Stimulated activated CD4-positive, alpha-beta T cell treated with anti-CD3 and anti-CD28 coated beads, Interleukin-2, amount 100 ng/mL, for 48 hours (primary cell): ENCODE data around the gene GATM.

ENCODE experiments used
- DNase-seq, 2 donors: peaks; one replicate each; pipeline ENCODE4 v3.0.0-alpha.2; 2020

Gene GATM, protein sequence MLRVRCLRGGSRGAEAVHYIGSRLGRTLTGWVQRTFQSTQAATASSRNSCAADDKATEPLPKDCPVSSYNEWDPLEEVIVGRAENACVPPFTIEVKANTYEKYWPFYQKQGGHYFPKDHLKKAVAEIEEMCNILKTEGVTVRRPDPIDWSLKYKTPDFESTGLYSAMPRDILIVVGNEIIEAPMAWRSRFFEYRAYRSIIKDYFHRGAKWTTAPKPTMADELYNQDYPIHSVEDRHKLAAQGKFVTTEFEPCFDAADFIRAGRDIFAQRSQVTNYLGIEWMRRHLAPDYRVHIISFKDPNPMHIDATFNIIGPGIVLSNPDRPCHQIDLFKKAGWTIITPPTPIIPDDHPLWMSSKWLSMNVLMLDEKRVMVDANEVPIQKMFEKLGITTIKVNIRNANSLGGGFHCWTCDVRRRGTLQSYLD

DNA sequence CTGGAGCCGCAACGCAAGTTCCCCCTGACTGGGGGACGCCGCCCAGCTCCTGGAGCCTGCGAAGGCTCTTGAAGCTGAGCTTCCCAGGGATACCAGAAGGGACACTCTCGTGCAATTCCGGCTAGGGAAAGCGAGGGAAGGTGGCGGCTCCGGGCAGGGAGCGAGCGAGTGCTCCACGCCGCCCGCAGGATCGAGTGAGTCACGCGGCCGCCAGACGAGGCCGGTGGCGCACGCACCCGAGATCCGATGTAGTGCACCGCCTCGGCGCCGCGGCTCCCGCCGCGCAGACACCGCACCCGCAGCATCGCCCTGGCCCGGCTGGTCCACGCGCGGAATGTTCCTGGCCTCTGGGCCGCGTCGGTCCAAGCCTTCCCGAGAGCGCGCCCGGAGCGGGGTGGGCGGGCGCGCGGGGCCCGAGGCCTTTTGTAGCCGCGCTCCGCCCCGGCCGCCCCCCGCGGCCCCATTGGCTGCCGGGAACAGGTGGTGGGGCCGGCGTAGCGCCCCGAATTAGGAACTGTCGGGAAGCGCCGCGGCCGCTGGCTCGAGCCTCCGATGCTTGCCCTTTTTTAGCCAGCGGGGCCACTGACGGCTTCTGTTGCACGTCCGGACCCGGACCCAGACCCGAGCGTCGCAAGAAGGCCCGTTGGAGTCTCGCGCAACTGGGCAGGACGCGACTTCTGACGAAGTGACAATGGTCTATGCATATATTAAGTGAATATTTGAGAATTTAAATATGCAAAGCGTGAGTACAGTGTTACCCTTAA is at the start of gene GATM:
GATM (minus strand) TSS at position 396 of the 764 bp plus-strand sequence; CDS start at position 305, 91 bp downstream.
- peak; percentile 27 to 43 for DNase-seq

DNA sequence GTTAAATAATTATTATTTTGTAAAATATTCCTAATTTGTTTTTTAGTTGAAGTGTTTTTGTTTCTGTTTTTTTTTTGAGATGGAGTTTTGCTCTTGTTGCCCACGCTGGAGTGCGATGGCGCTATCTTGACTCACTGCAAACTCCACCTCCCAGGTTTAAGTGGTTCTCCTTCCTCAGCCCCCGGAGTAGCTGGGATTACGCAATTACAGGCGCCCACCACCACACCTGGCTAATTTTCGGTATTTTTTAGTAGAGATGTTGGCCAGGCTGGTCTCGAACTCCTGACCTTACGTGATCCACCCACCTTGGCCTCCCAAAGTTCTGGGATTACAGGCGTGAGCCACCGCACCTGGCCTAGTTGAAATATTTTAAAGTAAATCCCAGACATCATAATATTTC is 48.7 kb upstream of the GATM start:
- DNase-seq: no peak

DNA sequence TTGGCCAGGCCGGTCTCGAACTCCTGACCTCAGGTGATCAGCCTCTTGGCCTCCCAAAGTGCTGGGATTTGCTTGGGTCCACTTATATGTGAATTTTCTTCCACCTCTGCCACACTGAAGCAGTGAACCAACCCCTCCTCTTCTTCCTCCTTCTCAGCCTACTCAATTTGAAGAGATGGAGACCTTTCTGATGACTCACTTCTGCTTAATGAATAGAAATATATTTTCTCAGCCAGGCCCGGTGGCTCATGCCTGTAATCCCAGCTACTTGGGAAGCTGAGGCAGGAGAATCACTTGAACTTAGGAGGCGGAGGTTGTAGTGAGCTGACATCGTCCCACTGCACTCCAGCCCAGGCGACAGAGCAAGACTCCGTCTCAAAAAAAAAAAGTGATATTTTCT is 46.8 kb upstream of the GATM start:
- DNase-seq: no peak

DNA sequence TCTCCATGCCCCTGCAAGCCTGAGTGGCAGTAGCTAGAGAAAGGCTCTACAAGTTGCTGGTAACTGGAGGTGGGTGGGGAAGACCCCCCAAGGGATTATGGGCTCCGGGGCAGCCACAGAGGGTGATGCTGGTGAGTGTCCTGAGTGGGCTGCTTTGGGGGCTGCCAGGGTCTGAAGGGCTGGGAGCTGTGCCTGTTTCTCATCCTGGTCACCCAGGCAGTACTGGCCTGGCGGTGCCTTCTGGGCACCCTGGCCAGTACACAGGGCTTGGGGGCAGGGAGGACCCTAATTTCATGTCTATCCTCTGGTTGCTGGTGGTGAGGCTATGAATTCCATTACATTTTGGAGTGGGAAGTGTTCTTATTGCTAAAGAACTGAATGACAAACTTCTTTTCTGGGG is 46.1 kb upstream of the GATM start:
- DNase-seq: no peak

DNA sequence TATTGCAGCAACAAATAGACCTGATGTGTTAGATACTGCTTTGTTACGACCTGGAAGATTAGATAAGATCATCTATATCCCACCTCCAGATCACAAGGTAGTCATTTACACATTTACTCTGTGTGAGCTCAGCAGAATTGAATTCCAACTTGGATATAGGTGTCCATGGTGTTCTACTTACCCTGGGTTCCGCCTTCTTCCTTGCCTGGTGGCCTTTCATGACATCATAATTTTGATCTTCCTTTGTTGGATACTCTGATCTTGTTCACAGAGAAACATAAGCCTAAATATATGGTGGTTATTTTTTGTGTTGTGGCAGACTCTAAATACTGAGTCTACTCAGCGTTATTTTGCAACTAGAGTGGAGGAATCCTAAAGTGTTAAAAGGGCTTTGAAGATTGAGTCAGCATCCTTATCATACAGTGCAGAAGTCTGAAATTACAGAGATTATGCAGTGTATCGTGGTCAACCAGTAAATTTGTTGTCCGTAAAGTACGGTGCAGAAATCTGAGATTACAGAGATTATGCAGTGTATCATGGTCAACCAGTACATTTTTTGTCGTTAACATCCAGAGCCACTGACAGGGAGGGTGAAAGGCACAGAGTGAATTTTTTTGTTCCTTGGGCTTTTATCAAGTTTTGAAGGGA is 39.1 kb upstream of the GATM start:
- DNase-seq: no peak

DNA sequence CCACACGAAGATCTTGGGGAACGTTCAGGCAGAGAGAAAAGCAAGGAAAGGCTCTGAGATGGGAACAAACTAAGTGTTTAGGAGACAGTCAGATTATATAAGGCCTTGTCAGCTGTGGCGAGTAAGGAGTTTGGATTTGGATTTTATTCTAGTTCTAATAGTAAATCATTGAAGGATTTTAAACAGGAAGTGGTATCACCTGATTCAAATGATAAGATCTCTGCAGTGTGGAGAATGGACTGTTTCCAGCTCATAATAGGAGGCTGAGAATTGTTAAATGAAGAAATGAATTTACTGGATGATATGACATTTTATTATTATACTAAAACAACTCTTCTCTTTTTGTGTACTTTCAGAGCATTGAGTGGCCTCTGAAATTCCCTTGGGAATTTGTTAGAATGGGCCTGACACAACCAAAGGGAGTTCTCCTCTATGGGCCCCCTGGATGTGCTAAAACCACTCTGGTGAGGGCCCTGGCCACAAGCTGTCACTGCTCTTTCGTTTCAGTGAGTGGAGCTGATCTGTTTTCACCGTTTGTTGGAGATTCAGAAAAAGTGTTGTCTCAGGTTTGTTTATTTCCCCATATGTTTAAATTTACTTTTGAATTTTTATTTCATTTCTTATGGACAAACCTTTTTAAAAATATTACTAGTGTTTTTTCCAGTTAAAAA is 36.0 kb upstream of the GATM start:
- no peak for DNase-seq

DNA sequence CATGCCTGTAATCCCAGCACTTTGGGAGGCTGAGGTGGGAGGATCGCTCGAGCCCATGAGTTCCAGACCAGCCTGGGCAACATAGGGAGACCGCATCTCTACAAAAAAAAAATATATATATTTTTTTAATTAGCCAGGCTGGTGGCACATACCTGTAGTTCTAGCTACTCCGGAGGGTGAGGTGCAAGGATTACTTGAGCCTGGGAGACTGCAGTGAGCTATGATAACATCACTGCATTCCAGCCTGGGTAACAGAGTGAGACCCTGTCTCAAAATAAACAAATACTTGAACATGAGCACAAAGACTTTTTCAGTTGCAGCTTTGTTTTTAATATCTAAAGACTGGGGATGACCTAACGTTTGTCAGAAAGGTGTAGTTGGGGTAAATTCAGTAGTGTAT is 31.3 kb upstream of the GATM start:
- DNase-seq: no peak

DNA sequence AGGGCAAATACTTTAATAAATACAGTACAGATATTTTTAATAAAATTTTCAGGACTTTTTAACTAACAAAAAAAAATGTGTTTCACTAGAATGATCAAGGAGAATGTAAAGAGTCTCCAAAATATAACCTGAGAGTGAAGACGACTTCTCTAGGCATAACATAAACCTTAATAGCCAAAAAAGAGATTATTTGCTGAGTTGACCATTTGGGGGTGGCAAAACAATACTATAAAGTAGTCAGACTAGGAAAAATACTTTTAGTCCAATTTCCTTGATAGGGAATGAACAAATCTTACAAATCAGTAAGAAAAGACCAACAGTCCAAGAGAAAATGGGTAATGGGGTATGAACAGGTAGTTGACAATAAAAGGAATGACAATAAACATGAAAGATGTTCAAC is 29.4 kb upstream of the GATM start:
- DNase-seq: no peak

DNA sequence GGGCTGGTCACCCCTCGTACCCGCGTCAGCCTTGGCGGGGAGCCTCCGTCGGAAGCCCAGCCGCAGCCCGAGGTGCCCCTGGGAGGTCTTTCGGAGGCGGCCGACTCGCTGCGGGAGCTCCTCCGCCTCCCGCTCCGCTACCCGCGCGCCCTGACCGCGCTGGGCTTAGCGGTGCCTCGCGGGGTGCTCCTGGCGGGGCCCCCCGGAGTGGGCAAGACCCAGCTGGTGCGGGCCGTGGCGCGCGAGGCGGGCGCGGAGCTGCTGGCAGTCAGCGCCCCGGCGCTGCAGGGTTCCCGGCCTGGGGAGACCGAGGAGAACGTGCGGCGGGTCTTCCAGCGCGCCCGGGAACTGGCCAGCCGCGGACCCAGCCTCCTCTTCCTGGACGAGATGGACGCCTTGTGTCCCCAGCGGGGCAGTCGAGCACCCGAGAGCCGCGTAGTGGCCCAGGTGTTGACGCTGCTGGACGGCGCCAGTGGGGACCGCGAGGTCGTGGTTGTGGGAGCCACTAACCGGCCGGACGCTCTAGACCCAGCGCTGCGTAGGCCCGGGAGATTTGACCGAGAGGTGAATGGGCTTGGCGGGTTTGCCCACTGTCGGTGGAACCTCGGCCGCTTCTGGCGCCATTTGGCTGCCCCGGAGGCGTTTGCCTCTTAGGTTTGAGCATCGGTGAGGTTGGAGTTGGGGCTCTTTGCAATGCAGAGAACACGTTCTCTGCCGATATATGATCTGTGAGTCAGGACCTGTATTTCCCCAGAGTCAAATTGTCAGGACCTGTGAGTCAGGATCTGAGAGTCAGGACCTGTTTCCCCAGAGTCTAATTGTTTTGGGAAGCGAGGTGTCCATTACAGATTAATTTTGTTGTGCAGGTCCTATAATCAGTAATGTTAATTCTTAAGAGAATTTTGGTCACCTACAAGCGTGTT is 24.9 kb upstream of the GATM start:
- peak; percentile 10 to 24 for DNase-seq

DNA sequence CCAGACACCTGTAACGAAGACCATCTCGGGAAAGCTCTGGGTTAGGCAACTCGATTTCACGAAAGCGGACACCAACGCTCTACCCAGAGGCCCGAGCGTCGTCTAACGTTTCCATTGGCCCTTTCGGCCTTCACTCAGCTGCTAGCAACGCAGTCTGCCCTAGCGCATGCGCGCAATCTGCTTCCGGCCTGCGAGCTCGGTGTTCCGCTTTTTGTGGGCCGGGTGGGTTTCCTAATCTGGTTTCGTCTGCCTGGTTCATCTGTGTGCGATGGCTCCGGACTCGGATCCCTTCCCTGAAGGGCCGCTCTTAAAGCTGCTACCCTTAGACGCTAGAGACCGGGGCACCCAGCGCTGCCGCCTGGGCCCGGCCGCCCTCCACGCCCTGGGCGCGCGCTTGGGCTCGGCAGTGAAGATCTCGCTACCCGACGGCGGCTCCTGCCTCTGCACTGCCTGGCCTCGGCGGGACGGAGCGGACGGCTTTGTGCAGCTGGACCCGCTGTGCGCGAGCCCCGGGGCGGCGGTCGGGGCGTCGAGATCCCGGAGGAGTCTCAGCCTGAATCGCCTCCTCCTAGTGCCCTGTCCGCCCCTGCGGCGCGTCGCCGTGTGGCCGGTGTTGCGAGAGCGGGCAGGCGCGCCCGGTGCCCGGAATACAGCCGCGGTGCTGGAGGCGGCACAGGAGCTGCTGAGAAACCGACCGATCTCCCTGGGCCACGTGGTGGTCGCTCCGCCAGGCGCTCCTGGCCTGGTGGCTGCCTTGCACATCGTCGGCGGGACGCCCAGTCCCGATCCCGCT is 24.0 kb upstream of the GATM start:
- DNase-seq: peak; percentile 89 to 95

DNA sequence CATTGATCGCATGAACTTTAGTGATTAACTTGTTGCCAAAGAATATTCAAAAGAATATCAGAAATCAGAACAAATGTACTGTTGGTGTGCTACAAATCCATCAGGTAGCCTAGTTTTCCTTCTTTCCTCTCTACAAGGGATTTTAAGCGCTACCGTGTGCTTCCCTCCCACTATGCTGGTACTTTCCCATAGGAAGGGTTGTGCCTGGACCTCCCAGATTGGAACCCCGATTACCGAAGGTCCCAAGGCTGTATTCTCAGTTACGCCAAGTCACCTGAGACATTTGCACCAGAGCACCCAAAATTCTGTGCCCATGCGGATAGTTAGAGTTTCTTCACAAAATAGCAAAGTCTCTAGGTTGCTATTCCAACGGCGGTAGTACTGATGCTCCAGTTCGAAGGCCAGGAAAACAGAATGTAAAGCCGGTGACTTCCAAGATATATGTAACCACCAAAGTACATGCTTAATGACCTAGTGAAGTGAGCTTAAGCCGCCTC is 23.4 kb upstream of the GATM start:
- DNase-seq: no peak

DNA sequence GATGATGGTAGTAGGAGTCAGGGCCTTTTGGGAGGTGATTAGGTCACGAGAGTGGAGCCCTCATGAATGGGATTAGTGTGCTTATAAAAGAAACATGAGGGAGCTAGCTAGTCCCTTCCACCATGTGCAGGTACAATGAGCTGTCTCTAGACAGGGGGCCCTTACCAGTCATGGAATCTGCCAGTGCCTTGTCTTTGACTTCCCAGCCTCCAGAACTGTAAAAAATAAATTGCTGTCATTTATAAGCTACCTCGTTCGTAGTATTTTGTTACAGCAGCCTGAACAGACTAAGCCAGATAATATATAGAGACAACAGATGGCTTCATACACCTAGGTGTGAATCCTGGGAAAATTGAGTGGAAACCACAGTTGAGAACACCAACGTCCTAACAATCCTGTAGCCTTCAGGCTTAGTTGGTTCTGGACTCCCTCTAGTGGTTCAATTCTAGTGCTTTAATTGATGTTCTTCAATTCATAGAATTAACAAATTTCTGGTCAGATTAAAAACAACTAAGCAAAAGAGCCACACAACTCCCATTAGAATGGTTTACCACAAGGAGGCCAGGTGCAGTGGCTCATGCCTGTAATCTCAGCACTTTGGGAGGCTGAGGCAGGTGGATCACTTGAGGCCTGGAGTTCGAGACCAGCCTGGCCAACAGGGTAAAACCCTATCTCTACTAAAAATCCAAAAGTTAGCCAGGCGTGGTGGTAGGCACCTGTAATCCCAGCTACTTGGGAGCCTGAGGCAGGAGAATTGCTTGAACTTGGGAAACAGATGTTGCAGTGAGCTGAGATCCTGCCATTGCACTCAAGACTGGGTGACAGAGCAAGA is 21.3 kb upstream of the GATM start:
- DNase-seq: no peak

DNA sequence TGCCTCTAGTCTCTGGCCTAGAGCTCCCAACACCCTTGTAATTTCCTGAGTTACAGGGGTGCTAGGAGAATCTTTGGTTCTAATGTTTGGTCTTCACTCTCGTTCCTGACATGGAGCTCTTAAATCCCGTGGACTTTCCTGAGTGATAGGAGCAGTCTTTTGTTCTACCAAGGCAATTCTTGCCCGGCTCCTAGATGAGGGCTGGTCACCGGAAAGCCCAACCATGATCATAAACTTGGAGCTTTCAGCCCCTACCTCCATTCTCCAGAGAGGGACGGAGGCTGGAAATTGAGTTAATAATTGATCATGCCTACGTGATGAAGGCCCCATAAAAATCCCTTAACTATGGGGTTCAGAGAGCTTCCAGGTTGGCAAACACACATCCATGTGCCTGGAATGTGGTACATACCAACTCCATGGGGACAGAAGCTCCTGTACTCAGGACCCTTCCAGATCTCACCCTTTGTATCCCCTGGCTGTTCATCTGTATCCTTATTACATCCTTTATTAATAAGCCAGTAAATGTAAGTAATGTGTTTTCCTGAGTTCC is 18.8 kb upstream of the GATM start:
- no peak for DNase-seq

DNA sequence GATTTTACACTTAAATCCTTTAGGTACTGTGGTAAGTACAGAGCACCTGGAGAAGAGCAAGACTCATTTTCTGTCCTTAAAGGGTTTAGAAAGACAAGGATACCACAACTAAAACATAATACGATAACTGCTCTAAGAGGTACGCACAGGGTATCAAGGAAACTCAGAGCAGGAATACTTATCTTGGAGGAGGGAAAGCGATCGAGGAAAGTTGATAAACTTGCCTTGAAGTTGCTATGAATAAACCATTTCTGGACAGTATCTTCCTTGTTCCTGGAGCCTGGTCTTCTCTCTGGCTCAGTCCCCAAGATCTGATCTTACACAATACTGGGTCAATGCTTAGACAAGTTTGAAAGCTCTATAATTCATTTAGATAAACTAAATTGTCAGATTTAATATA is 17.6 kb upstream of the GATM start:
- no peak for DNase-seq

DNA sequence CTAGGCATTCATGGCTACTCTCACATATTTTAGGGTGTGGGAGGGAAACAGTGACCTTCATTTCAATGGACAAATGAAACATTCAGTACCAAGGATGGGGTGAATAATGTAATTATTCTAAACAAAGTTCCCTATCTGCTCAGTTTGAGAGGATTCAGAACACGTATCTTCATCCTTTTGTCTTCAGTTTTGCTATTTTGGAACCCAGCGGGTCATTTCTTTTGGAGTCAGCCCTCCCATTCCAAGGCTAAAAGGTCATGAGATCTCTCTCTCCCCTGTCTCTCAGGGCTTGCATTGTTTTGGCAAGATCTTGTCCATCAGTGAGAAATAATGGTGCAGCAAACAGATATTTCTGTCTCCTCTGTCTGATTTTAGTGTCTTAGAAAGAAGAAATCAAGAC is 16.3 kb upstream of the GATM start:
- DNase-seq: no peak

DNA sequence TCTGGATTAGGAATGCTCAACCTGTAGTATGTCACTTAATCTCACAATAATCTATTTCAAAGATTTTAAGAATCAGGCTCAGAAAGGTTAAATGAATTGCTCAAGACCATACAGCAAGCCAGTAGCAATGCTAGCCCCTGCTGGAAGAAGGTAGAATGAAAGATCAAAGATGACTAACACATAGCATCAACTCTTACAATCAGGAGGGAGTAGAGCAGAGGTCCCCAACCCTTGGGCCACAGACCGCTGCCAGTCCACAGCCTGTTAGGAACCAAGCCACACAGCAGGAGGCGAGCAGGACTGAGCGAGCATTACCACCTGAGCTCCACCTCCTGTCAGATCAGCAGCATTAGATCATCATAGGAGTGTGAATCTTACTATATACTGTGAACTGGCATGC is 15.5 kb upstream of the GATM start:
- DNase-seq: no peak

DNA sequence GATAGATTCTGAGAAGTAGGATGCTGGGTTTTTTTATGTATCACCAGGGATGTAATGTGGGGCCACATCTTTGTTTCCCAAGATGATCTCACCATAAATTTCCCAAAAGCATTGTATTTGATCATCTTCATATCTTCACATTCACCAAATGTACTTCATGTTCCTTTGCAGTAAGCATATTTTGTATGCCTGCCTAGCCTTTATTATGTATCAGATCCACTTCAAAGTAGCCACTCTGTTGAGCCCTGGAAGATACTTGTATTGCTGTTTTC is 14.2 kb upstream of the GATM start:
- DNase-seq: no peak

DNA sequence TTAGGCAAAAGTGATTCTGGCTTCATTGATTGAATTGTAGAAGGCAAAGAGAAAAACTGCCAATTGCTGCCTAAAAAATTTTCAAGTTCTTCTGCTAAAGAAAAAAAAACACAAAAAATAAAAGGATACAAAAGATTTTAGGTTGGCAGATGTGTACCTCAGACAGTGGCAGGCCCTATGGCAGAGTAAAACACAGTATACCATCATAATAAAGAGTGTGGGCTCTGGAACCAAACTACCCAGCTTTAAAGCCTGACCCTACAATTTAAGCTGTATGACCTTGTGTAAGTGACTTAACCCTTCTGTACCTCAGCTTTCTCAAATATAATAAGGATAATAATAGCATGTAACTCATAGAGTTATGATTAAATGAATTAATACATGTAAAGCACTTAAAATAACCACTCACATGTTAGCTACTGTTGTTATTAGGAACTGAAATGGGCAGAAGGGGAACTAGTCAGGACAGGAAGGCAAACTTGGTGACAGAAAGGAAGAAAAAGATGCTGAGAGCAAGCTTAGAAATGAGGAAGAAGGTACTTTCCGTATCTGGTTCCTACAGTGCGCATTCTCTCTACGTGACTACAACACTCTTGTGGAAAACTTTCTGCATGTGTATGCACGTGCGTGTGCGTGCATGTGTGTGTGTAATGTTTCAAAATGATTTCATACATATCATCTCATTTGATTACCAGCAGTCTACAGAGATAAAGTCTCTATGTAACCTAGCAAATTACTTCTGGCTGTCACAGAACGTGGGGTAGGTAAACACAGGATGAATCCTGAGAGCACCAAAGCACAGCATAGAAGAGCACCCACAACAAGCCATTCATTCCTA is 13.6 kb upstream of the GATM start:
- no peak for DNase-seq

DNA sequence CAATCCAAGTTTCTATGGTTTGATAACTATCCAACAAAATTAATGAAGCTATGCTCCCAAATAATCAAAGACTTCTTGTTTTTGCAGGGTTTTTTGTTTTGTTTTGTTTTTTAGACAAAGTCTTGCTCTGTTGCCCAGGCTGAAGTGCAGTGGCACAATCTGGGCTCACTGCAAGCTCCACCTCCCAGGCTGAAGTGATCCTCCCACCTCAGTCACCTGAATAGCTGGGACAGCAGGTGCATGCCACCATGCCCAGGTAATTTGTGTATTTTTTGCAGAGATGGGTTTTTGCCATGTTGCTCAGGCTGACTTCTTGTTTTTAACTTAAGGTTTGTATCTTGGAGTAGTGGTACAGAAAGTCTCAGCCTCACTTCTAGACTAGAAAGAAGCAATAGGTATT is 11.0 kb upstream of the GATM start:
- DNase-seq: no peak
